ENCODE measurements around the gene ADGRV1. TPM values are rescaled to one million over a fixed set of nuclear protein-coding genes. Genes with fewer than 3 reads are reported as not detected.

The ADGRV1 gene
- total and polyA plus RNA-seq, 8 donors: 0.75 to 10.3 (median 4.0) TPM

DNA sequence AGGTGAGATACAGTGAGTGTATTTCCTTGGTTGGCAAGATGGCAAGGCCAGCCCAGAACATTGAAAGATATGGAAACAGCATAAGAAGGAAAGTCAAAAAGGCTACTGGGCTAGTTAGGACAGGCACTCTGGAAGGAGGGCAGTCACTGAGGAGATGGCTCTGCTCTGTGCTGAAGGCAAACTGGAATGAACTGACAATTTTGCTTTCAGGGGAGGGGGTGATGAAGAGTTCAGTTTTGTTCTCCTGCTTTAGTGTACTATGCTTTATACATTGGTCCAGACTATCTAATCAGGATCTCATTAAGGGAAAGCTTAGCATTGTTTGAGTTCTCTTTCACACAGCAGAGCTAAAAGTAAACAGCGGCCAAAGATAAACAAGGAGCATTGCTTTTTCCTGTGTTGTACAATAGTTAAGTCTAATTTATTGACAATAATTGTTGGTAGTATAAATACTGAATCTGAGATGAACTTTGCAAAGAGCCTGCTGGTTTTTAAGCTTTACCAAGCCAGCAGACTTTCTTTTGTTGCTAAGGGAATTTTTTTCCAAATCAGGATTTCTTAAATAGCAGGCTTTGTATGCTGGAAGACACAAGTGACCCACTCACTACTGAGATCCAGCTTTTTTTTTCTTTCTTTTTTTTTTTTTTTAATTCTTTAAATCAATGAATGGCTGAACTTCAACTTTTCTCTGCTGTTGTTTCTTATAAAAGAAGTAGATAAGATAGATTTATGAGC, 469.0 kb downstream of the ADGRV1 start:
- H3K4me3 ChIP-seq: no peak overlapping the region
- peak overlapping the region; percentile 55 to 85 (median 72) for H3K27ac ChIP-seq
- TF ChIP-seq EP300 (IDR thresholded peaks at IDR 0.05): no peak
- TF ChIP-seq POLR2AphosphoS5 (IDR thresholded peaks at IDR 0.05): peak in 2 of 3 donors; percentile 37 to 43
- intact Hi-C loops (cut with DNase I; ENCODE audit: low total_unique reads): no loop called here
- H3K4me1 ChIP-seq: peaks cover 38 to 63% (median 55%) of the 10 kb centered on the region in 4 donors
- 19 to 42% (median 29%) methylated on average over 1 of the region's 1 CpG for WGBS, 5 donors
- no peaks in the 10 kb centered on the region for H3K36me3 ChIP-seq
- no peaks in the 10 kb centered on the region for H3K9me3 ChIP-seq
- peak in 1 of 2 donors; percentile 46 for DNase-seq
- no peaks in the 10 kb centered on the region for H3K27me3 ChIP-seq

DNA sequence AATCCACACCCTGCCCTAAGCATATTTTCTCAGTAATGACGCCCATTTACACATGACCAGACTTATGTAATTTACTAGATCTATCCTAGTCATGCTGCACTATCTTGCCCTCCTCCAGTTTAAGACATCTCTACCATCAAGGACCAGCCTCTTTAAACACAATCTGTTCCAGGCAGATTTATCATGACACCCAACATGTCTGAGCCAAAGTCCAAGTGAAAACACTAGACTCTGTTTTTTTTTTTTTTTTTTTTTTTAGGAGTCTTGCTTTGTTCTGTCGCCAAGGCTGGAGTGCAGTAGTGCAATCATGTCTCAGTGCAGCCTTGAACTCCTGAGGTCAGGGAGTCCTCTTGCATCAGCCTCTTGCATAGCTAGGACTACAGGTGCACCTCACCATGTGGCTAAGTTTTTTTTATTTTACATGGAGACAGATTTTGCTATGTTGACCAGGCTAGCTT, 469.9 kb downstream of the ADGRV1 start:
- H3K27ac ChIP-seq: peak overlapping the region; percentile 39 to 74 (median 68)

DNA sequence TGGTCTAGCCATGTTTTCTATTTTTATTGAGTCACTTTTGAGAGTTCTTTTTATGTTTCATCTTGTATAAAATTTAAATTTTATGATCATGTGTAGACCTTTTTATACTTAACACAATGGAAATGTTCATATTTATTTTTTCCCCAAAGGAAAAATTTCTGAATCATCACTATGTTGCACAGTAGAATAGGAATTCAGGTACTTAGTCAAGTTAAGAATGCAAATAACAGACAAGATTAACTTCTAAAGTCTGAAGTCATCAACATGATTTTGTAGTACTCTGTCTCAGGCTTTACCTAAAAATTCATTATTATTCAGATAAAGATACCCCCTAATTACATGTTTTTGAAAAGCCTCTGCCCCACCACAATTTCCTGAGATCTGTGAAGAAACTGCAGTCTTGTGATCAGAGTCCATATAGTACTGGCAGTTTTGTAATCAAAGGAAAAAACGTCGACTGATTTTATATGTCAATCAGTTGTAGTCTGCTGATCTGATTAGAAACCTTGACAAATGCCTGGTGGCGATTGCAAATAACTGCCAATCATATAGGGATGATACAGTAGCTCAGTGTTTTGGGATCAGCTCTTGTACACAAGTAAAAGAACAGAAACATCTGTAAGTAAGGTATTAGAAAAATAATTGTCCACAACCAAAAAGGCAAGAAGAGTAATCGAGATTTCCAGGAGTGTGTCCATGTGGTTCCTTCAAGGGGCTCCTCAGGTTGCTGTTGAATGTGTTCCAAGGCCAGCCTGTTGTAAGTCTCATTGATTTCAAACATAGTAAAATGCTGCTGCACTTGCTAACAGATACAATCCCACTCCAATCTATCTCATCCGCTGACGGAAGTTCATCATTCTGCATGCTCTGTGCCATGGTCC, 472.2 kb downstream of the ADGRV1 start:
- 67 to 76% (median 70%) methylated on average over 6 of the region's 6 CpGs for WGBS, 5 donors
- intact Hi-C loops (cut with DNase I; ENCODE audit: low total_unique reads): no loop called here
- H3K27me3 ChIP-seq: no peaks in the 10 kb centered on the region
- H3K27ac ChIP-seq: no peak overlapping the region
- no peak for TF ChIP-seq POLR2AphosphoS5 (IDR thresholded peaks at IDR 0.05)
- TF ChIP-seq, protein P1, sequence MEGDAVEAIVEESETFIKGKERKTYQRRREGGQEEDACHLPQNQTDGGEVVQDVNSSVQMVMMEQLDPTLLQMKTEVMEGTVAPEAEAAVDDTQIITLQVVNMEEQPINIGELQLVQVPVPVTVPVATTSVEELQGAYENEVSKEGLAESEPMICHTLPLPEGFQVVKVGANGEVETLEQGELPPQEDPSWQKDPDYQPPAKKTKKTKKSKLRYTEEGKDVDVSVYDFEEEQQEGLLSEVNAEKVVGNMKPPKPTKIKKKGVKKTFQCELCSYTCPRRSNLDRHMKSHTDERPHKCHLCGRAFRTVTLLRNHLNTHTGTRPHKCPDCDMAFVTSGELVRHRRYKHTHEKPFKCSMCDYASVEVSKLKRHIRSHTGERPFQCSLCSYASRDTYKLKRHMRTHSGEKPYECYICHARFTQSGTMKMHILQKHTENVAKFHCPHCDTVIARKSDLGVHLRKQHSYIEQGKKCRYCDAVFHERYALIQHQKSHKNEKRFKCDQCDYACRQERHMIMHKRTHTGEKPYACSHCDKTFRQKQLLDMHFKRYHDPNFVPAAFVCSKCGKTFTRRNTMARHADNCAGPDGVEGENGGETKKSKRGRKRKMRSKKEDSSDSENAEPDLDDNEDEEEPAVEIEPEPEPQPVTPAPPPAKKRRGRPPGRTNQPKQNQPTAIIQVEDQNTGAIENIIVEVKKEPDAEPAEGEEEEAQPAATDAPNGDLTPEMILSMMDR (IDR thresholded peaks at IDR 0.05): no peak
- TF ChIP-seq POLR2A (IDR thresholded peaks at IDR 0.05): no peak
- no peak for TF ChIP-seq EP300 (IDR thresholded peaks at IDR 0.05)
- H3K36me3 ChIP-seq: no peaks in the 10 kb centered on the region
- H3K9me3 ChIP-seq: no peaks in the 10 kb centered on the region
- peaks cover 25 to 38% (median 31%) of the 10 kb centered on the region in 4 donors for H3K4me1 ChIP-seq
- H3K4me3 ChIP-seq: no peak overlapping the region
- DNase-seq: no peak

More for the DNA sequence above, 469.9 kb downstream of the ADGRV1 start:
- TF ChIP-seq POLR2A (IDR thresholded peaks at IDR 0.05): no peak
- TF ChIP-seq, protein P1 (IDR thresholded peaks at IDR 0.05): no peak
- no peak for TF ChIP-seq EP300 (IDR thresholded peaks at IDR 0.05)
- no peak for TF ChIP-seq POLR2AphosphoS5 (IDR thresholded peaks at IDR 0.05)
- intact Hi-C loops (cut with DNase I; ENCODE audit: low total_unique reads): no loop called here
- H3K27me3 ChIP-seq: no peaks in the 10 kb centered on the region
- 37 to 52% (median 45%) methylated on average over 2 of the region's 2 CpGs for WGBS, 5 donors
- peaks cover 29 to 58% (median 48%) of the 10 kb centered on the region in 4 donors for H3K4me1 ChIP-seq
- H3K36me3 ChIP-seq: no peaks in the 10 kb centered on the region
- DNase-seq: no peak
- H3K9me3 ChIP-seq: no peaks in the 10 kb centered on the region
- H3K4me3 ChIP-seq: no peak overlapping the region

DNA sequence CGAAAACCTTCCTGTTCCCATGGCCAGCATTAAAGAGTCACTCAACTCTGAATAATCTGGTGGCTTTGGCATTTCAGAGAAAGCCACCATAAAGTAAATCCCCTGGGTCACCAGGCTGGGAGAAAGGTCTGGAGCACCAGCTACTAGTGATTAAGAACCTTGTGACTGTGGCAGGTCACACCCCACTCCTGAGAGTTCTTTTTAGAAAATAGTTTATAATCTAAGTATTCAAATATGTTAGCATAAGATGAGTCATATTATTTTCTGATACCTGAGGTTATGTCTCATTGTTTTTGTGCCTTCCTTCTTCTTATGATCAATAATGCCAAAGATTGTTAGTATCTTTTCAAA, 472.8 kb downstream of the ADGRV1 start:
- no peak for DNase-seq
- H3K27me3 ChIP-seq: no peaks in the 10 kb centered on the region
- 81 to 96% (median 94%) methylated on average over 1 of the region's 1 CpG for WGBS, 5 donors
- intact Hi-C loops (cut with DNase I; ENCODE audit: low total_unique reads): no loop called here
- H3K36me3 ChIP-seq: no peaks in the 10 kb centered on the region
- H3K9me3 ChIP-seq: no peaks in the 10 kb centered on the region
- TF ChIP-seq POLR2AphosphoS5 (IDR thresholded peaks at IDR 0.05) (no peak), POLR2A (IDR thresholded peaks at IDR 0.05) (no peak), EP300 (IDR thresholded peaks at IDR 0.05) (no peak)
- TF ChIP-seq, protein P1 (IDR thresholded peaks at IDR 0.05): no peak
- H3K4me3 ChIP-seq: no peak overlapping the region
- no peak overlapping the region for H3K27ac ChIP-seq
- peaks cover 19 to 32% (median 27%) of the 10 kb centered on the region in 4 donors for H3K4me1 ChIP-seq

Measured in stomach (tissue), 9 donors.